Left lobe of liver (tissue), 2 donors: Measurements from ENCODE around the gene PDLIM5. TPM values are rescaled to one million over a fixed set of nuclear protein-coding genes. Genes with fewer than 3 reads are reported as not detected.

ENCODE experiments used
- ATAC-seq: fragments of 200-7000 bp; cut with Tn5 transposase; one replicate; pipeline ENCODE4 v1.9.1; 2020; ENCODE audit warnings: mild to moderate bottlenecking, moderate library complexity
- DNase-seq: peaks from one replicate; pipeline ENCODE4 v3.0.0-alpha.2; 2020; ENCODE audit warnings: low spot score
- total RNA-seq: library from RNA; stranded (reverse); gene quantifications from one replicate; pipeline ENCODE4 v1.2.1, GENCODE V29; 2021
- donor health status: DM: no; HTN: no; CAD: no; lungs with moderate emphysema.
- donor health status: DM: no; HTN: yes; CAD: no.

The PDLIM5 gene
- total RNA-seq, 1 donor from 2014 or later: 79.0 TPM

DNA sequence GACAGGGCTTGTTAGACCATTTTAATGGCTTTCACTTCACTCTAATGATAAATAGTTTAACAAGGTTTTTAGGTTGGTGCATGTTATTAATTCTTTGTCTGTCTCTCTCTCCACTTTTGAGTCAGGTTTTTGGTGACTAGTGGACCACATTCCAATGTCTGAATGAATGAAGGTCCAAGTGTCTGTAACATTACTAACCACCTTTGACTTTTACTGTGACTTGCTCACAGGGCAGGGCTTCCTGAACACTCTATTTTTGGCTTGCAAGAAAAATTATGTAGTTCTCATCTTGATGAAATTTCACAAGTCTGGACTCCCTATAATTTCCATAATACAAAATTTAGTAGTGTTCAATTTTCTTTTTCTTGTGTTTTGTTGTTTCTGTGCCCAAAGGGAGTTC is 227.2 kb downstream of the PDLIM5 start:
- ATAC-seq: no peak
- DNase-seq: no peak

DNA sequence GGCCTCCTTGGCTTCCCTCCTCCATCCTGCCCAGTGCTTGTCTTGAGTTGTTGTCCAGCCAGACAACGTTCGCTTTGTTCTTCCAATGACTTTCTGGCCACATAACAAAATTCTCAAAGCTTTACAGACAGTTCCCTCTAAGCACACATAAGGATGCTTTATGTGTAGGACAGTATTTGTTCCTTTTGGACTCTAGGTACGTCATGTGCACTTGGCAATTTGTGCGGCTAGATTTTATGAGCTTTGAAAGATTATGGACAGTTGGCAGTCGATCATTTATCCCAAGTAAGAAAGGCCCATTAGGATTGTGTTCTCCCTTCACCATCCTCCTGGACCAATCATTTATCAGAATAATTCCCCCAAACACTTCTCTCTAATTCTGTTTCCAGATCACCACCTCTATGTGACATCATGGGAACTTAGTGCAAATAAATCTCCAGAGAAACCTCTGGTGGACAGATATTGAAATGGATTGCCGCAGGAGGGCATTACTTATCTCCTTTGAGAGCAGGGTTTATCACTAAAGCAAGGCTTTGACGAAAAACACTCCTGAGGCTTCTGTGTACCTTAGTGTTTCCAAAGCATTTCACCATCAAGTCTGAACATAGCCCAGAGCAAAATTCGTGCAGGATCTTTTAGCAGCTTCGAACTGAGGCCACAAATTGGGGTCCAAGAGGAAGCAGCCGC is 228.6 kb downstream of the PDLIM5 start:
- no peak for DNase-seq
- ATAC-seq: no peak

DNA sequence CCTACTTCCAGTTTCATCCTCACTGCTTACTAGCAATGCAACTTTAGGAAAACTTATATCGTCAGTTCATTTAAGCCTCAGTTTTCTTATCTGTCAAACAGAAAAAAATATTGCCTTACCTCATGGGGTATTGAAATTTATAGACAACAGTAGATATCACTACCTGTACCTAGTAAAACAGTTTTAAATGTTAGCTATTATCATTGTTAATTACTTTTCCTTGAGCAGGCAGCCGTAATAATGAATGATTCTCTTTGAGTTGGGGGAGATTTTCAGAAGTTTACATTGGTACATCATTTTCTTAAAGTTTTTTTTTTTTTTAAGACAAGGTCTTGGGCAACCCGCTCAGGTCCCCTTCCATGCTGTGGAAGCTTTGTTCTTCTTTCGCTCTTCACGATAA is 234.3 kb downstream of the PDLIM5 start:
- DNase-seq: no peak
- ATAC-seq: no peak

DNA sequence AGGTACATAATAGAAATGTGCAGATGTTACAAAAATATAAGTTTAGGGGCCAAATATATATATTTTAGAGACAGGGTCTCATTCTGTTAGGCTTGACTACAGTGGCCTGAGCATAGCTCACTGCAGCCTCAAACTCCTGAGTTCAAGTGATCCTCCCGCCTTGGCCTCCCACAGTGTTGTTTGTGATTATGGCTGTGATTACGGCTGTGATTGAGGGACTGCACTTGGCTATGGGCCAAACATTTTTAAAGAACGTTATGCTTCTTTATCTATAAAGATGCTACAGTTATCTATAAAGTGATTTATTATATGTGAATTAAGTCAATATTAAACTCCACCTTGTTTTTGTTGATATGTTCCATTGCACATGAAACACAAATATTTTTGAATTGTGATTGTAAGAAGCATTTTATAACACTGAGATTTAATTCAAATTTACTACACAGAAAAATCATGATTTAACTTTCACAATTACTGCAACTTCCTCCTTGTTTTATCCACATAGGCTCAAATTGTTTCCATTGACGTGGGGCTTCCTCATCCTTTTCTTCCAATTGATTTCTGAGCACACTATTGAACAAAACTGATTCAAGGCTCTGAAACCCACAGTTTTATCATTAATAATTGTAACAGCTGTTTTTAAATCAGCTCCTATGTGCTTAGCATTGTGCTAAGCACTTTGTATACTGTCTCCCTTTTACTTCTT is 237.6 kb downstream of the PDLIM5 start:
- DNase-seq (no peak), ATAC-seq (no peak)

DNA sequence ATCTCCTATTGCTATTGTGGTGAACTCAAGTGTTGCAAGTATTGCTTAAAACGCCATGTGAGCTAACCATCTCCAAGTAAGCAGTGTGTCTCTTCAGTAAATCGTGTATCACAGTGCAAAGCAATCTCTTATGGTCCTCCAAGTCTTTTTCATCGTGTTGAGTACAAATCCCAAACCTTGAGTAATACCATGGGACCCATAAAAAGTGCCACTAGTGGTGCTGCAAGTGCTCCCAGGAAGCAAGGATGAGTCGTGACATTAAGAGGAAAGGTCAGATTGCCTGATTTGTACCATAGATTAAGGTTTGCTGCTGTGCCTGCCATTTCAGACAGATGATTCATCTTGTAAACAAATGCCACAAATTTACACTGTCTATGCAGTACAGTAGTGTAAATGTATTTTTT is 239.1 kb downstream of the PDLIM5 start:
- ATAC-seq: no peak
- no peak for DNase-seq

DNA sequence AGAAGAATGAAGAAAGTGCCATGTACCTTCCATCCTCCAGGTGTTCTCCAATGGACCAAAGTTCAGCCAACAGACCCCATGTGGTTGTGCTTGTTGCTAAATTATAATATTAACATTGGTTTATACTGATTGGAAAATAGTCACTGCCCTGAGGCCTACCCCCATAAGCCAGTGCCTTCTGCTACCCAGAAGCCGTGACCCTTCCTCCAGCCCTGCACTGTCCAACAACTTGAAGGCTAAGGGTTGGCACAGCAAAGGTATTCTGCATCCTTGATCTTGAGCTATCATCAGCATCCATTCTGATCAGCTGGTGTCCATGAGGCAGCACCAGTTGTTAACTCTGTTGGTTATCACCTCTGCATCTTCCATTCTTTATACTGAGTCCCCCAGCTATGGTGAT is 239.8 kb downstream of the PDLIM5 start:
- no peak for DNase-seq
- no peak for ATAC-seq

DNA sequence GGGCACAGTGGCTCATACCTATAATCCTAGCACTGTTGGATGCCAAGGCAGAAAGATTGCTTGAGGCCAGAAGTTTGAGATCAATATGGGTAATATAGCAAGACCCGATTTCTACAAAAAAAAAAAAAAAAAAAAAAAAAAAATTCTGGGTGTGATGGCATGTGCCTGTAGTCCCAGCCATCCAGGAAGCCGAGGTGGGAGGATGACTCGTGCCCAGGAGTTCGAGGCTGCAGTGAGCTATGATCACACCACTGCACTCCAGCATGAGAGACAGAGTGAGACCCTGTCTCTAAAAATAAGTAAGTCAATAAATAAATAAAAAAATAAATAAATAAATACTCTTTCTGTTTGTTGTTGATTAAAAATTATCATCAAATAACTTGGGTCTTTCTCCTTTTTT is 243.6 kb downstream of the PDLIM5 start:
- ATAC-seq: no peak
- no peak for DNase-seq

DNA sequence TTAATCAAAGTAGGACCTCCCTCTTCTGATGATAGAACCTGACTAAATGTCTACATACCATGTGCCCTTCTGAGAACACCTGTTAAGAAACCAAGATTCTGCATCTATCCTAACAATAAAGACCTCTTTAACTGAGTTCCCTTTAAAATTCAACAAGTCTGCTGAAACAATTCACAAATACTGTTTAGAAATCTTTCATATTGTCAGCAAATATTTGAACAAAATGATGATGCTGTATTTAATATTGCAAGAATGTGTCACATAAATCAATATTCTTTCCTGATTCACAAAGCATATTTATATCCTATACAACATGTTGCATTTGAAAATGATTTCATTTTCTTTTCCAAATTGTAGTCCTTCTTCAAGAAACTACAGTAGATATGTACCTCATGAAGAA is 246.4 kb downstream of the PDLIM5 start:
- DNase-seq (no peak), ATAC-seq (no peak)

DNA sequence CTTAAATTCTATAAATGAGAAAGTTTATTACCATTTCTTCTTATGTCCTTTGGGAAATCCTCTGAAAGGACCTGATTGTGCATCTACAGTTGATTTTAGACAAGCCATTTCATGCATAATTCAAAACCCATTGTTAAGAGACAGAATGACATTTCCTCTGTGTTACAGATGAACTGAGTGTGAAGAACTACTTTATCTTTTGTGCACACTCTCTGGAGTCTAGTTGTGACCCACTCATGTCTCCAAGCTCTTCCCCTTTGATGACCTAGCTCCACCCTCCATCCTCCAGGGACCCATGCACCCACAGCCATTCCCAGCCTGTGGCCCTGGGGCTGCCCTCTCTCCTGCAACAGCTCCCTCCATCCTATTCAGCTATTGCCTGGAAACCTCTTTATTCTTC is 248.6 kb downstream of the PDLIM5 start:
- no peak for ATAC-seq
- no peak for DNase-seq

DNA sequence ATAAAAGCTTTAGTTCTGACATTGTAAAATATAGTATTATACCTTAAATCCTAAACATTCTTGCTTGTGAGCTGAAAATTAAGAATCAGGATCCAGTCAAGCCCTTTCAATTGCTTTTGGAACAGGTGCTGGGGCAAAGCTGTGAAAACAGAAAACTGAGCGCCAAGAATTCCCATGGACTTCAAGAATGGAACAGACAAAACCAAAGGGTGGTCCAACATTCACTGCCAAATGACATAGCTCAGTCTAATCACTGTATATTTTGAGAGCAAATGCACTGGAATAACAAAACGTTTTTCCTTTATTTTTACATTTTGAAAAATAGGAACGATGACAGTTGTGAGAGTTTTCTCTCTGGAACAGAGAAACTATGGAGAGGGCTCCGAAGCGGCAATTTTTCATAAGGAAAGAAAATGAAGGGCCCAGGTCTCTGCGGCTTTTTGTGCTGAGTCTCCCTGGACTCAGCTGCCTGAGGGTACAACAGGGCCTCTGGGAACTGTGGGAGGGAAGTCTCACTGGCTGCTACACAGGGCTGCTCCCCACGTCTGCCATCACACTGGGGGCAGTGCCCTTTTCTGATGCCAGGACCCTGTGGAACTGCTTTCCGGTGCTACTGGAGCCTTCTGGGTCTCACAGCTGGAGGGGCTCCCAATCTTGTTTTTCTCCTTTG is 250.0 kb downstream of the PDLIM5 start:
- DNase-seq (no peak), ATAC-seq (no peak)

DNA sequence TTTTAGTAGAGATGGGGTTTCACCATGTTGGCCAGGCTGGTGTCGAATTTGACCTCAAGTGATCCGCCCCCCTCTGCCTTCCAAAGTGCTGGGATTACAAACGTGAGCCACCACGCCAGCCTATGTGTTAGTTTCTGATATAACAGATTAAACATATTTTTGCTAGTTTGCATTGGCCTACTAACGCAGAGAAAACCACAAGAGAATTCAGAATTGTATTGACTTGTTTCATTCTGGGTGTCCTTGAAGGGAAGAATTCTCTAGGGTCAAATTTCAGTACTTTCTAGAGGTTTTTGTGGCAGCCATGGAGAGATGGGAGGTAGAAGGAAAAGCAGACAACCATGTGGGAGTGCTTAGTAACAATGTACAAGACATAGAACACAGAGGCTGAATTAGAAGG is 259.9 kb downstream of the PDLIM5 start:
- no peak for DNase-seq
- ATAC-seq: no peak

DNA sequence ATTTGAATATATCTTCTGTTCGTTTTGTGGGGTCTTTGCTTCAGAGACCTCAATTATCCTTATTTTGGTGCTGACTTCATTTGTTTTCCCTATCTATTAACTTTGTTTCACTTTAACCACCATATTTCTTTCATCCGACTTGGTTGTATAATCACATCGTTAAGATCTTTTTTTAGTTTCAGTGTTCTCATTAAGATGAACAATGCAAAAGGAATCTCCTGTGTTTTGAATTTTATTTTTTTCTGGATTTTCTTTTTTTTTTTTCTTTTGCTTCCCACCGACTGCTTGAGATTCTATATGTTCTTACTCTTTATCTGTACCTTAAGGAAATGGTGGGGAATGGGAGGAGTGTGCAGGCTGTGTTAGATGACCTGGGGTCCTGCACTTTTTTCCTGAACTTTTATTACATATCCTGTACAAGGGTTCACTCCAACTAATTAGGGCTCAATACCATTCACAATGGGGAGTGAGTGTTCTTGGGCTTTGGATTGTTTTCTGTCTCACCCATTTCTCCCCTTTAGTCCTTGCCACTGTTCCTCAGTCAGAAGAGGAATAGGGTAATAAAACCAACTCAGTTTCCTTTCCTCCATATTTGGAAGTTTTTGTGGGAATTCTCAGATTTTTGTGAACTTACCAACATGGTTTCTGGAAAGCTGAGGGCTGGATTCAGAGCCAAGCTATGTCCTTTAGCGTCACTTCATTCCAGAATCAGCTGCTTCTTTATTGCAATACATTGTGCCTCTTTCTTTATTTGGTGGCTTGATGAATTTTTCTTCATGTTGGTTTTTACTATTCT is 262.8 kb downstream of the PDLIM5 start:
- ATAC-seq: no peak
- DNase-seq: no peak

DNA sequence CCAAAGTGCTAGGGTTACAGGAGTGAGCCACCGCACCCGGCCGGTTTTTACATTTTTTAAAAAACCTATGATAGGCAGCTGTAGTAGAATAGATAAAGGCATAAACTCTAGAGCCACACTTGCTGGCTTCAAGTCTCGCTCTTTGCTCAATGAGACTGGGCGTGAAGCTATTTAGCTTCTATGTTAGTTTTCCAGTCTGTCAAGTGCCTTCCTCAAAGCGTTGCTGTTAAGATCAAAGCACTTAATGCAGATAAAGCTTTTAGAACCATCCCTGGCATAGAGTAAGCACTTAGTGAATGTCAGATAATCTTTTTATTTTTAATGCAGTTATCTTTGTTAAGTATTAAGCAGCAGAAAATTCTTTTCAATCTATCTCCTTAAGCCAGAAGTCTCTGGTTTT is 264.0 kb downstream of the PDLIM5 start:
- ATAC-seq (no peak), DNase-seq (no peak)

Other genes with a start within 250 kb of the PDLIM5 start
- 7.4 TPM for gene SMARCAD1, start 244.1 kb upstream of the PDLIM5 start, total RNA-seq
- gene HPGDS, start 109.1 kb upstream of the PDLIM5 start, total RNA-seq: 0.10 TPM